NCI-H69 (cell line): ENCODE measurements around the gene ADAM10.

ENCODE experiments used
- DNase-seq: peaks from one replicate; lab custom pipeline; 2025; lab: John Stamatoyannopoulos, UW

ADAM10 gene

GRCh38 chr15:58717357-58717756 is 32.1 kb downstream of the ADAM10 start:
- DNase-seq, result no peak

- DNase-seq, result no peak
Observed at GRCh38 chr15:58716027-58716426, 33.5 kb downstream of the ADAM10 start.

GRCh38 chr15:58715266-58715917 is 34.1 kb downstream of the ADAM10 start:
- DNase-seq, result no peak

- DNase-seq, result no peak
Observed at GRCh38 chr15:58710701-58711100, 38.8 kb downstream of the ADAM10 start.

GRCh38 chr15:58707397-58707796 is 42.1 kb downstream of the ADAM10 start:
- DNase-seq, result no peak

- DNase-seq, result no peak
Observed at GRCh38 chr15:58705105-58705504, 44.4 kb downstream of the ADAM10 start.

- no peak for DNase-seq
Observed at GRCh38 chr15:58704155-58704865, 45.2 kb downstream of the ADAM10 start.

GRCh38 chr15:58703610-58704009 is 45.9 kb downstream of the ADAM10 start:
- no peak for DNase-seq

GRCh38 chr15:58702233-58702632 is 47.3 kb downstream of the ADAM10 start:
- DNase-seq, result no peak

GRCh38 chr15:58701376-58701775 is 48.1 kb downstream of the ADAM10 start:
- DNase-seq, result no peak

- DNase-seq, result no peak
Observed at GRCh38 chr15:58699769-58700168, 49.7 kb downstream of the ADAM10 start.

GRCh38 chr15:58698887-58699641 is 50.4 kb downstream of the ADAM10 start:
- DNase-seq, result no peak

- no peak for DNase-seq
Observed at GRCh38 chr15:58697220-58697619, 52.3 kb downstream of the ADAM10 start.

- no peak for DNase-seq
Observed at GRCh38 chr15:58696738-58697137, 52.8 kb downstream of the ADAM10 start.

- DNase-seq, result no peak
Observed at GRCh38 chr15:58694641-58695398, 54.7 kb downstream of the ADAM10 start.

GRCh38 chr15:58690703-58691102 is 58.8 kb downstream of the ADAM10 start:
- no peak for DNase-seq

- DNase-seq, result no peak
Observed at GRCh38 chr15:58689646-58690045, 59.9 kb downstream of the ADAM10 start.

- no peak for DNase-seq
Observed at GRCh38 chr15:58686286-58686685, 63.2 kb downstream of the ADAM10 start.

- no peak for DNase-seq
Observed at GRCh38 chr15:58684751-58685150, 64.8 kb downstream of the ADAM10 start.

- DNase-seq, result no peak
Observed at GRCh38 chr15:58684036-58684710, 65.3 kb downstream of the ADAM10 start.

GRCh38 chr15:58682234-58682633 is 67.3 kb downstream of the ADAM10 start:
- no peak for DNase-seq

GRCh38 chr15:58678683-58679082 is 70.8 kb downstream of the ADAM10 start:
- DNase-seq, result no peak
